H1 (cell line): Measurements from ENCODE around the gene XPO6. TPM values are rescaled to one million over a fixed set of nuclear protein-coding genes. Genes with fewer than 3 reads are reported as not detected.

Source experiments
- CTCF ChIA-PET: fragments of 300-600 bp; sonication (Branson Sonifier 250); formaldehyde crosslinking; loops from one replicate; lab custom pipeline; 2021; ENCODE audit not compliant: partially characterized antibody; lab: Charles Lee
- POLR2A ChIA-PET: fragments of 300-600 bp; sonication (Branson Sonifier 250); formaldehyde crosslinking; loops from one replicate; lab custom pipeline; 2021; ENCODE audit warnings: inconsistent platforms; ENCODE audit not compliant: partially characterized antibody; lab: Charles Lee
- DNase-seq, 2 experiments: peaks; one replicate each; pipeline versions ENCODE4 v3.0.0 to v3.0.0-alpha.2; 2010 to 2022; ENCODE audit warnings: low spot score in 2 of 2, low read depth in 1 of 2, mixed read lengths in 1 of 2
- FAIRE-seq: peaks from 2 replicates; lab custom pipeline; 2011; peaks lifted over from hg19 to GRCh38; lab: Jason Lieb, UNC
- H2AFZ ChIP-seq: 2 replicates; pipeline ENCODE4 v1.8.1; 2012; ENCODE audit warnings: low read length, inconsistent platforms
- H2AK5ac ChIP-seq: 2 replicates; pipeline ENCODE4 v1.6.1; 2013; ENCODE audit warnings: low read depth, low read length
- H2BK120ac ChIP-seq: replicated peaks from 2 replicates; pipeline ENCODE3; 2013; ENCODE audit warnings: low read depth, low read length, inconsistent platforms
- H2BK12ac ChIP-seq: 2 replicates; pipeline ENCODE4 v1.6.1; 2013; ENCODE audit warnings: low read depth, low read length
- H2BK15ac ChIP-seq: 2 replicates; pipeline ENCODE4 v1.6.1; 2013; ENCODE audit warnings: low read length
- H2BK20ac ChIP-seq: 2 replicates; pipeline ENCODE4 v1.6.1; 2013; ENCODE audit warnings: low read length
- H2BK5ac ChIP-seq: 2 replicates; pipeline ENCODE4 v1.6.1; 2013; ENCODE audit warnings: low read depth, low read length
- H3K14ac ChIP-seq: 2 replicates; pipeline ENCODE4 v1.6.1; 2013; ENCODE audit warnings: inconsistent platforms; ENCODE audit not compliant: insufficient read length
- H3K18ac ChIP-seq: 2 replicates; pipeline ENCODE4 v1.6.1; 2013; ENCODE audit warnings: low read length; ENCODE audit errors: extremely low read depth
- H3K23ac ChIP-seq: 2 replicates; pipeline ENCODE4 v1.6.1; 2013; ENCODE audit warnings: inconsistent platforms; ENCODE audit not compliant: insufficient read length
- H3K23me2 ChIP-seq: 2 replicates; pipeline ENCODE4 v1.6.1; 2013; ENCODE audit warnings: low read depth, low read length
- H3K27ac ChIP-seq: 2 replicates; pipeline ENCODE4 v1.6.1; 2011; ENCODE audit warnings: low read depth, low read length, inconsistent platforms
- H3K27me3 ChIP-seq, 4 experiments: replicated peaks in 1 of 4; 1 replicate in 1 of 4; 2 replicates in 3 of 4; pipeline versions ENCODE4 v1.6.1 to v1.8.1; 2011 to 2013; ENCODE audit warnings: low read length in 3 of 4, mild to moderate bottlenecking in 3 of 4, inconsistent platforms in 2 of 4, mixed read lengths in 2 of 4, moderate library complexity in 1 of 4; ENCODE audit not compliant: control insufficient read depth in 3 of 4, insufficient read depth in 3 of 4; ENCODE audit errors: extremely low read depth in 1 of 4
- H3K36me3 ChIP-seq, 4 experiments: 2 replicates each; pipeline versions ENCODE4 v1.6.1 to v1.8.1; 2011 to 2013; ENCODE audit warnings: mild to moderate bottlenecking in 4 of 4, low read length in 3 of 4, moderate library complexity in 2 of 4, control low read depth in 1 of 4, inconsistent platforms in 1 of 4; ENCODE audit not compliant: insufficient read depth in 4 of 4, control insufficient read depth in 2 of 4
- H3K4ac ChIP-seq: replicated peaks from 2 replicates; pipeline ENCODE3; 2013; ENCODE audit warnings: low read length, low read depth, mixed read lengths, inconsistent platforms; ENCODE audit not compliant: insufficient read length
- H3K4me1 ChIP-seq, 4 experiments: replicated peaks in 1 of 4; 1 replicate in 1 of 4; 2 replicates in 3 of 4; pipeline versions ENCODE4 v1.6.1 to v1.8.1; 2011 to 2013; ENCODE audit warnings: low read length in 3 of 4, inconsistent platforms in 2 of 4, mixed read lengths in 1 of 4; ENCODE audit not compliant: insufficient read depth in 4 of 4, control insufficient read depth in 3 of 4
- H3K4me2 ChIP-seq, 2 experiments: 2 replicates each; pipeline versions ENCODE4 v1.6.1 to v1.8.1; 2011 to 2013; ENCODE audit warnings: low read depth in 2 of 2, low read length in 2 of 2, control low read depth in 1 of 2, inconsistent platforms in 1 of 2, mild to moderate bottlenecking in 1 of 2; ENCODE audit not compliant: insufficient read depth in 1 of 2
- H3K4me3 ChIP-seq, 4 experiments: fragments of 200-600, 300-600 bp in 1 of 4; sonication (generic), shearing (Covaris generic), sonication (Bioruptor Twin) in 1 of 4; 2 replicates each; pipeline versions ENCODE4 v1.5.1 to v1.8.1; 2011 to 2016; ENCODE audit warnings: low read length in 4 of 4, low read depth in 3 of 4, control low read depth in 2 of 4, inconsistent platforms in 2 of 4, mild to moderate bottlenecking in 2 of 4, mixed read lengths in 1 of 4, moderate library complexity in 1 of 4; ENCODE audit not compliant: insufficient read depth in 2 of 4; ENCODE audit errors: extremely low read depth in 1 of 4
- H3K56ac ChIP-seq: replicated peaks from 2 replicates; pipeline ENCODE3; 2013; ENCODE audit warnings: low read depth, mild to moderate bottlenecking, mixed read lengths, low read length, inconsistent platforms; ENCODE audit not compliant: insufficient read length
- H3K79me1 ChIP-seq: 2 replicates; pipeline ENCODE4 v1.6.1; 2013; ENCODE audit warnings: low read depth, low read length, control low read depth
- H3K79me2 ChIP-seq, 2 experiments: 2 replicates each; pipeline versions ENCODE4 v1.6.1 to v1.8.1; 2012 to 2013; ENCODE audit warnings: low read length in 2 of 2, mild to moderate bottlenecking in 2 of 2, inconsistent platforms in 1 of 2; ENCODE audit not compliant: insufficient read depth in 2 of 2, control insufficient read depth in 1 of 2
- H3K9ac ChIP-seq, 4 experiments: replicated peaks in 1 of 4; 1 replicate in 1 of 4; 2 replicates in 3 of 4; pipeline versions ENCODE4 v1.6.1 to v1.8.1; 2011 to 2013; ENCODE audit warnings: low read depth in 3 of 4, low read length in 3 of 4, control low read depth in 2 of 4, mild to moderate bottlenecking in 2 of 4, moderate library complexity in 2 of 4, inconsistent platforms in 1 of 4; ENCODE audit errors: extremely low read depth in 1 of 4
- H3K9me3 ChIP-seq, 2 experiments: 2 replicates each; pipeline versions ENCODE4 v1.6.1 to v1.8.1; 2012 to 2013; ENCODE audit warnings: mild to moderate bottlenecking in 2 of 2, moderate library complexity in 2 of 2, control low read depth in 1 of 2, inconsistent platforms in 1 of 2, low read depth in 1 of 2, low read length in 1 of 2, mixed read lengths in 1 of 2; ENCODE audit not compliant: insufficient read depth in 2 of 2
- H4K20me1 ChIP-seq, 2 experiments: replicated peaks in 1 of 2; 2 replicates each; pipeline versions ENCODE3 to v1.8.1; 2011 to 2013; ENCODE audit warnings: inconsistent platforms in 2 of 2, low read length in 2 of 2, mild to moderate bottlenecking in 1 of 2; ENCODE audit not compliant: insufficient read depth in 2 of 2, control insufficient read depth in 1 of 2
- H4K5ac ChIP-seq: 2 replicates; pipeline ENCODE4 v1.6.1; 2013; ENCODE audit warnings: low read length, low read depth, mixed read lengths, inconsistent platforms; ENCODE audit not compliant: insufficient read length
- H4K8ac ChIP-seq: 2 replicates; pipeline ENCODE4 v1.8.0; 2013; ENCODE audit warnings: mild to moderate bottlenecking, moderate library complexity, low read length, inconsistent platforms; ENCODE audit not compliant: insufficient read depth; ENCODE audit errors: extremely low read depth
- H4K91ac ChIP-seq: replicated peaks from 2 replicates; pipeline ENCODE3; 2013; ENCODE audit warnings: low read length, mixed read lengths, inconsistent platforms; ENCODE audit not compliant: insufficient read length
- CTCF ChIP-seq, 3 experiments: IDR thresholded peaks; 1 replicate in 2 of 3; 2 replicates in 1 of 3; pipeline versions ENCODE4 v1.5.1 to v1.6.1; 2011; ENCODE audit warnings: low read length in 3 of 3, mild to moderate bottlenecking in 3 of 3, inconsistent platforms in 2 of 3, low read depth in 1 of 3, moderate library complexity in 1 of 3; ENCODE audit not compliant: insufficient read depth in 1 of 3; ENCODE audit errors: control extremely low read depth in 1 of 3
- HDAC2 ChIP-seq, 2 experiments: fragments of 300-600 bp in 1 of 2; sonication (generic) in 1 of 2; IDR thresholded peaks; 2 replicates each; pipeline ENCODE4 v1.6.1; 2011 to 2012; ENCODE audit warnings: low read depth in 2 of 2, low read length in 2 of 2, mild to moderate bottlenecking in 2 of 2, moderate library complexity in 2 of 2, borderline replicate concordance in 1 of 2, inconsistent platforms in 1 of 2
- WGBS, 2 experiments: shearing (Covaris generic) in 1 of 2; methylation state at CpG; one replicate each; pipeline versions ENCODE4 v1.1.6 to v1.1.7; 2013 to 2015; ENCODE audit warnings: low lambda C conversion rate in 2 of 2, mixed read lengths in 2 of 2, inconsistent platforms in 1 of 2, low coverage in 1 of 2, missing lambda C conversion rate in 1 of 2; ENCODE audit not compliant: insufficient replicate concordance in 2 of 2, insufficient coverage in 1 of 2, insufficient read length in 1 of 2; ENCODE audit errors: extremely low coverage in 1 of 2, missing lambda C conversion rate in 1 of 2; 5-methylcytosine and 5-hydroxymethylcytosine counted together
- polyA plus RNA-seq, 7 experiments: library from polyadenylated mRNA; depleted of rRNA in 3 of 7; stranded (reverse) in 5 of 7; unstranded in 2 of 7; fragments of >200 nt in 5 of 7; fragments of 200-250 nt in 2 of 7; gene quantifications; 1 replicate in 5 of 7; 2 replicates in 1 of 7; 4 replicates in 1 of 7; pipeline versions ENCODE4 v1.2.1 to v1.2.3, GENCODE V29; 2011 to 2013; ENCODE audit warnings: missing spikeins in 2 of 7, mixed read lengths in 2 of 7
- total RNA-seq: library from RNA; stranded (reverse); fragmentation: NEBNext Ultra II Directional; extraction: Animal tissue kit (Norgen Biotek cat#: 25700); gene quantifications from 2 replicates; pipeline ENCODE4 v1.2.1, GENCODE V29; 2021

XPO6 gene
- total and polyA plus RNA-seq, 2 of the 8 experiments (the other 6 are each of a cell fraction or from before 2014, with no cell fraction given) = 152 to 254 TPM

DNA sequence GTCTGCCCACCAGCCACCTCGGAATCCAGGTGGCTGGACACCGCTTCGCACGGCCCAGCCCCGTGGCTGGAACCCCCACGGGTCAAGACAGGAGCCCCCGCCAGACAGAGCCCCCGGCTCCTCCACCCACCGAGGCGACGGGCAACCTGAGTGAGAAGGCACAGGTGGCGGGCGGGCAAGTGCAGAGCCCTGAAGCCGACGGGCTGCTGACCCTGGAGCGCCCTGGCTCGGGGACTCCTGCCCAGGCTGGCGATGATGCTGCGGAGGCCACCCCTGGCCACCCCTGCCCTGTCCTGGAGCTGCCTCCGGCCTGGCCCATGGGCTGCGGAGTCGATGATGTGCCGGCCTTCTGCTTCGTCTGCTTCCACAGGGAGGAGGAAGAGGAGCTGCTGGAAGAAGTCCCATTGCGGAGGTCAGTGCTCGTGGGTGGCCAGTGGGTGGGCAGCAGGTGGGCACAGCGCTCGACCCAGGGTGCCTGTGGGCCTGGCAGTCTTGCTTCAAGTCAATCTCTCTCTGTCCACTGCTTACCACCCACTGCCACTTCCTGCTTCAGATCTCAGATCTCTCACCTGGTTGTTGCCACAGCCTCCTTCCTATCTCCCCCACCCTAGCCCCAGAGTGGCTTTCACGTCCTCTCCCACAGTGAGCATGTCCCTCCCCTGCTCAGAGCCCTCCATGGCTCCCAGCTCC is 47.5 kb upstream of the XPO6 start:
- Histone ChIP-seq H4K91ac (no peak overlapping the region), H3K4me2 (peak overlapping the region; percentile 55 to 70), H3K23me2 (peaks cover 3% of the 10 kb centered on the region; the same call in 1 of the 2 replicates), H4K8ac (peak overlapping the region; percentile 28; the same call in 1 of the 2 replicates), H3K79me2 (no peaks in the 10 kb centered on the region), H2BK15ac (peak overlapping the region; percentile 6; the same call in 1 of the 2 replicates), H2BK120ac (no peak overlapping the region), H3K9me3 (no peaks in the 10 kb centered on the region), H3K4ac (peak overlapping the region; percentile 2), H3K23ac (no peak overlapping the region), H2BK12ac (peak overlapping the region; percentile 80; the same call in 1 of the 2 replicates), H3K4me1 (peaks cover 0 to 35% (median 21%) of the 10 kb centered on the region in 4 experiments; a peak in 6 of 7 replicates), H3K18ac (peak overlapping the region; percentile 60; the same call in 1 of the 2 replicates), H3K14ac (no peak overlapping the region), H3K27me3 (no peaks in the 10 kb centered on the region), H2BK20ac (0 out of 2 replicates have a peak overlapping the region, but pooled peaks have one; percentile 67), H2AK5ac (0 out of 2 replicates have a peak overlapping the region, but pooled peaks have one; percentile 44), H2AFZ (no peak overlapping the region), H3K79me1 (0 out of 2 replicates have a peak, but pooled peaks cover 2% of the 10 kb centered on the region), H3K36me3 (no peaks in the 10 kb centered on the region), H3K9ac (0 out of 7 replicates have a peak overlapping the region, but pooled peaks of 1 of the 4 experiments have one; percentile 0), H3K27ac (no peak overlapping the region), H3K56ac (no peak overlapping the region), H2BK5ac (0 out of 2 replicates have a peak overlapping the region, but pooled peaks have one; percentile 60), H4K5ac (peak overlapping the region; percentile 50), H3K4me3 (peak overlapping the region in 3 of 4 experiments; percentile 23 to 53 (median 27); a peak in 4 of 8 replicates), H4K20me1 (no peaks in the 10 kb centered on the region)
- 82% methylated on average over 27 of the region's 29 CpGs; no CpG with 5 or more reads in 1 of the 2 experiments for WGBS, 2 experiments
- TF ChIP-seq HDAC2 (IDR thresholded peaks at IDR 0.05; ENCODE audit: borderline replicate concordance in 1 of 2, low read depth in 2 of 2, low read length in 2 of 2) (0 out of 4 replicates have a peak, but pooled peaks of 1 of the 2 experiments have one; percentile 9), CTCF (IDR thresholded peaks at IDR 0.05; ENCODE audit: control extremely low read depth in 1 of 3, insufficient read depth in 1 of 3, low read depth in 1 of 3, low read length in 3 of 3) (no peak)
- FAIRE-seq = no peak
- ChIA-PET CTCF (interaction anchor here (0.5 to 1.3 kb wide), 2 partner anchors 62 to 126 kb away, joined by 4 read pairs; no protein-coding TSS in a partner anchor), POLR2A (interaction anchor here (0.9 kb wide), 1 partner anchor 18 kb away, joined by 3 read pairs; no protein-coding TSS in a partner anchor)
- no peak for DNase-seq
